Hepatocyte (in vitro differentiated cells): ENCODE measurements around the gene STK39. TPM values are rescaled to one million over a fixed set of nuclear protein-coding genes. Genes with fewer than 3 reads are reported as not detected.

Experiments
- DNase-seq: peaks from one replicate; pipeline ENCODE4 v3.0.0-alpha.2; 2016; ENCODE audit warnings: low spot score
- H2AFZ ChIP-seq: fragments of 200-600 bp; sonication (generic); 2 replicates; pipeline ENCODE4 v1.6.0; 2016; ENCODE audit warnings: antibody characterized with exemption, mild to moderate bottlenecking
- H3K27ac ChIP-seq: fragments of 200-600 bp; sonication (generic); 2 replicates; pipeline ENCODE4 v1.5.1; 2016; ENCODE audit warnings: mild to moderate bottlenecking
- H3K27me3 ChIP-seq: fragments of 200-600 bp; sonication (generic); 2 replicates; pipeline ENCODE4 v1.6.1; 2016
- H3K36me3 ChIP-seq: fragments of 200-600 bp; sonication (generic); replicated peaks from 2 replicates; pipeline ENCODE4 v1.5.1; 2016; ENCODE audit warnings: low read depth; ENCODE audit not compliant: insufficient read depth
- H3K4me1 ChIP-seq: fragments of 200-600 bp; sonication (generic); 2 replicates; pipeline ENCODE4 v1.5.1; 2016; ENCODE audit warnings: mild to moderate bottlenecking, moderate library complexity; ENCODE audit not compliant: insufficient read depth
- H3K4me2 ChIP-seq: fragments of 200-600 bp; sonication (generic); 2 replicates; pipeline ENCODE4 v1.6.0; 2016
- H3K4me3 ChIP-seq: fragments of 200-600 bp; sonication (generic); 2 replicates; pipeline ENCODE4 v1.5.1; 2016; ENCODE audit warnings: mild to moderate bottlenecking
- H3K79me2 ChIP-seq: fragments of 200-600 bp; sonication (generic); 2 replicates; pipeline ENCODE4 v1.6.0; 2017; ENCODE audit warnings: mild to moderate bottlenecking
- H3K9me2 ChIP-seq: fragments of 200-600 bp; sonication (generic); replicated peaks from 2 replicates; pipeline ENCODE4 v1.6.0; 2017; ENCODE audit warnings: mild to moderate bottlenecking; ENCODE audit not compliant: insufficient read depth
- H3K9me3 ChIP-seq: fragments of 200-600 bp; sonication (generic); 2 replicates; pipeline ENCODE4 v1.5.1; 2016; ENCODE audit warnings: low read depth, mild to moderate bottlenecking
- H4K20me1 ChIP-seq: fragments of 200-600 bp; sonication (generic); 2 replicates; pipeline ENCODE4 v1.6.0; 2016; ENCODE audit warnings: mild to moderate bottlenecking; ENCODE audit not compliant: insufficient read depth, poor library complexity, severe bottlenecking
- CTCF ChIP-seq: fragments of 200-600 bp; sonication (generic); IDR thresholded peaks from 2 replicates; pipeline ENCODE4 v1.5.1; 2016; ENCODE audit warnings: antibody characterized with exemption, mild to moderate bottlenecking; ENCODE audit not compliant: poor library complexity
- EZH2 ChIP-seq: fragments of 200-600 bp; sonication (generic); IDR thresholded peaks from 2 replicates; pipeline ENCODE4 v1.6.1; 2016; ENCODE audit warnings: antibody characterized with exemption, mild to moderate bottlenecking, borderline replicate concordance
- EZH2phosphoT487 ChIP-seq: fragments of 200-600 bp; sonication (generic); IDR thresholded peaks from one replicate; pipeline ENCODE4 v1.6.1; 2018; ENCODE audit warnings: antibody characterized with exemption, mild to moderate bottlenecking, low read depth, moderate library complexity; ENCODE audit not compliant: unreplicated experiment, severe bottlenecking
- WGBS: methylation state at CpG from one replicate; pipeline ENCODE4 v1.1.6; 2016; ENCODE audit warnings: low lambda C conversion rate; ENCODE audit errors: missing lambda C conversion rate; 5-methylcytosine and 5-hydroxymethylcytosine counted together
- polyA plus RNA-seq: library from polyadenylated mRNA; unstranded; fragments of >200 nt; fragmentation: Nextera tagmentation; extraction: Ambion mirVana; gene quantifications from 2 replicates; pipeline ENCODE4 v1.2.1, GENCODE V29; 2016
- total RNA-seq: library from RNA; depleted of rRNA; stranded (reverse); fragments of >200 nt; gene quantifications from 2 replicates; pipeline ENCODE4 v1.2.3, GENCODE V29; 2014

STK39 gene
- total and polyA plus RNA-seq, 2 experiments from 2014 or later, result 26.9 to 39.4 TPM

GRCh38 chr2:167980439-167980838 lies 267.0 kb downstream of the STK39 start:
- H3K9me2 ChIP-seq, result no peaks in the 10 kb centered on the region
- no peaks in the 10 kb centered on the region for H3K4me1 ChIP-seq
- H2AFZ ChIP-seq, result no peak overlapping the region
- TF ChIP-seq CTCF (no peak), EZH2 (no peak), EZH2phosphoT487 (no peak)
- H3K79me2 ChIP-seq, result no peaks in the 10 kb centered on the region
- no peaks in the 10 kb centered on the region for H3K27me3 ChIP-seq
- no peaks in the 10 kb centered on the region for H3K9me3 ChIP-seq
- H3K36me3 ChIP-seq, result no peaks in the 10 kb centered on the region
- H3K4me2 ChIP-seq, result no peak overlapping the region
- H4K20me1 ChIP-seq, result no peaks in the 10 kb centered on the region
- WGBS, result 58% methylated on average over 4 of the region's 4 CpGs
- H3K4me3 ChIP-seq, result no peak overlapping the region
- DNase-seq, result no peak
- H3K27ac ChIP-seq, result no peak overlapping the region

- Histone ChIP-seq H3K79me2 (no peaks in the 10 kb centered on the region), H3K27me3 (no peaks in the 10 kb centered on the region), H3K27ac (no peak overlapping the region), H3K4me2 (no peak overlapping the region), H3K9me3 (peaks cover 17% of the 10 kb centered on the region), H3K4me3 (no peak overlapping the region), H3K4me1 (no peaks in the 10 kb centered on the region), H4K20me1 (no peaks in the 10 kb centered on the region), H2AFZ (no peak overlapping the region), H3K36me3 (peaks cover 7% of the 10 kb centered on the region), H3K9me2 (no peaks in the 10 kb centered on the region)
- no peak for TF ChIP-seq EZH2phosphoT487
- no peak for TF ChIP-seq EZH2
- no peak for TF ChIP-seq CTCF
- no peak for DNase-seq
Measured at GRCh38 chr2:167972746-167973145, 274.6 kb downstream of the STK39 start.

GRCh38 chr2:167972020-167972419 lies 275.4 kb downstream of the STK39 start:
- Histone ChIP-seq H3K9me2 (no peaks in the 10 kb centered on the region), H3K4me3 (no peak overlapping the region), H3K27ac (no peak overlapping the region), H3K27me3 (no peaks in the 10 kb centered on the region), H3K79me2 (no peaks in the 10 kb centered on the region), H3K4me2 (no peak overlapping the region), H2AFZ (no peak overlapping the region), H3K36me3 (peaks cover 7% of the 10 kb centered on the region), H4K20me1 (no peaks in the 10 kb centered on the region), H3K9me3 (peaks cover 17% of the 10 kb centered on the region), H3K4me1 (peaks cover 2% of the 10 kb centered on the region)
- TF ChIP-seq CTCF (no peak), EZH2 (no peak)
- WGBS, result 94% methylated on average over 1 of the region's 1 CpG
- DNase-seq, result no peak
